SU-DHL-6 (cell line): ENCODE data around the gene FOXB1.

Experiments
- EZH2phosphoT487 ChIP-seq: fragments of 200-600 bp; sonication (generic), shearing (Covaris generic); conservative IDR thresholded peaks from 2 replicates; pipeline ENCODE4 v1.6.1; 2018; ENCODE audit warnings: mild to moderate bottlenecking, antibody characterized with exemption, low read length, moderate library complexity, mixed read lengths
- TF ChIP-seq, protein P1 (sequence below): fragments of 200-600 bp; sonication (generic); IDR thresholded peaks from one replicate; pipeline ENCODE4 v1.5.1; 2017; ENCODE audit warnings: antibody characterized with exemption, mild to moderate bottlenecking, low read length, moderate library complexity; ENCODE audit not compliant: insufficient read depth, poor library complexity, severe bottlenecking

DNA sequence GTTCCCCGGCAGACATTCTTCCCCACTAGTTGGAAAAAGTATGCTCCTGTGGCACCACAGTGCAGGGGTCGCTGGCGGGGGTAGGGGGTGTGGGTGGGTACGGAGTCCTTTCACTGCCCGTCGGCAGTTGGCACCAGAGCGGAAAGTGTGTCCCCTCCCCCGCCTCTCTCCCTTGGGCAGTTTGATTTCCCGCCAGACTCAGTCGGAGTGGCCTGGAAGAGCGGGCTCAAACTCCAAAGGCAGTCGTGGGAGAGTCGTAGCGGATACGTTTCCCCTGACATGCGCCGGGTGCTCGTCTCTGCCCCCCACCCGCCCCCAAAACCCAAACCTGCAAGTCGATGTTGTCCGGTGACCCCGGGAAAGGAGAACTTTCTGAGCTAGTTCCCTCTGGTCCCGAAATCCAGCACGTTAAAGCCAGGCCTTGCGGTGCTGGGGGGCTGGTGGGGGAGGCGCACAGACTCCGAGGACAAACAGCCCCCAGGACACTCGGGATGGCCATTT is 4.4 kb upstream of the FOXB1 start:
- TF ChIP-seq, protein P1, sequence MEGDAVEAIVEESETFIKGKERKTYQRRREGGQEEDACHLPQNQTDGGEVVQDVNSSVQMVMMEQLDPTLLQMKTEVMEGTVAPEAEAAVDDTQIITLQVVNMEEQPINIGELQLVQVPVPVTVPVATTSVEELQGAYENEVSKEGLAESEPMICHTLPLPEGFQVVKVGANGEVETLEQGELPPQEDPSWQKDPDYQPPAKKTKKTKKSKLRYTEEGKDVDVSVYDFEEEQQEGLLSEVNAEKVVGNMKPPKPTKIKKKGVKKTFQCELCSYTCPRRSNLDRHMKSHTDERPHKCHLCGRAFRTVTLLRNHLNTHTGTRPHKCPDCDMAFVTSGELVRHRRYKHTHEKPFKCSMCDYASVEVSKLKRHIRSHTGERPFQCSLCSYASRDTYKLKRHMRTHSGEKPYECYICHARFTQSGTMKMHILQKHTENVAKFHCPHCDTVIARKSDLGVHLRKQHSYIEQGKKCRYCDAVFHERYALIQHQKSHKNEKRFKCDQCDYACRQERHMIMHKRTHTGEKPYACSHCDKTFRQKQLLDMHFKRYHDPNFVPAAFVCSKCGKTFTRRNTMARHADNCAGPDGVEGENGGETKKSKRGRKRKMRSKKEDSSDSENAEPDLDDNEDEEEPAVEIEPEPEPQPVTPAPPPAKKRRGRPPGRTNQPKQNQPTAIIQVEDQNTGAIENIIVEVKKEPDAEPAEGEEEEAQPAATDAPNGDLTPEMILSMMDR = no peak
- TF ChIP-seq EZH2phosphoT487 = no peak
